Vagina (tissue), 2 donors: Measurements from ENCODE around the gene RAI2. TPM values are rescaled to one million over a fixed set of nuclear protein-coding genes. Genes with fewer than 3 reads are reported as not detected.

Experiments
- DNase-seq, 2 donors: peaks; one replicate each; pipeline ENCODE4 v3.0.0-alpha.2; 2017; ENCODE audit errors: extremely low spot score in 2 of 2
- H3K27ac ChIP-seq: fragments of 200-600 bp; sonication (generic); one replicate; pipeline ENCODE4 v1.5.1; 2019
- H3K27me3 ChIP-seq: fragments of 200-600 bp; sonication (generic); one replicate; pipeline ENCODE4 v1.5.1; 2019
- H3K36me3 ChIP-seq, 2 donors: fragments of 200-600 bp; sonication (generic); one replicate each; pipeline ENCODE4 v1.5.1; 2017 to 2019
- H3K4me1 ChIP-seq: fragments of 200-600 bp; sonication (generic); one replicate; pipeline ENCODE4 v1.5.1; 2019
- H3K4me3 ChIP-seq, 2 donors: fragments of 200-600 bp; sonication (generic); 1 replicate in 1 of 2; 2 replicates in 1 of 2; pipeline ENCODE4 v1.5.1; 2016 to 2019
- H3K9me3 ChIP-seq: fragments of 200-600 bp; sonication (generic); one replicate; pipeline ENCODE4 v1.5.1; 2019
- POLR2A ChIP-seq, 2 donors: fragments of 450-650 bp; IDR thresholded peaks; one replicate each; pipeline ENCODE4 v1.6.1; 2017; ENCODE audit warnings: antibody characterized with exemption in 2 of 2, mild to moderate bottlenecking in 2 of 2, moderate library complexity in 2 of 2
- POLR2AphosphoS5 ChIP-seq, 2 donors: sonication (generic); formaldehyde crosslinking; IDR thresholded peaks; one replicate each; pipeline ENCODE4 v1.9.0; 2017; ENCODE audit warnings: antibody characterized with exemption in 2 of 2, mild to moderate bottlenecking in 2 of 2, low read depth in 1 of 2; ENCODE audit not compliant: insufficient read depth in 1 of 2
- intact Hi-C: fragments of 100-400 bp; cut with DNase I; formaldehyde crosslinking; loops from one replicate; pipeline ENCODE4 v1.15.1; 2023
- total RNA-seq: library from RNA; depleted of rRNA; stranded (reverse); fragments of >200 nt; gene quantifications from one replicate; pipeline ENCODE4 v1.2.3, GENCODE V29; 2016
- TF ChIP-seq, protein P1 (sequence below), 3 experiments: fragments of 450-650 bp in 2 of 3; fragments of 200-600 bp in 1 of 3; sonication (generic) in 1 of 3; IDR thresholded peaks; one replicate each; pipeline ENCODE4 v1.5.1; 2017 to 2019; ENCODE audit warnings: antibody characterized with exemption in 3 of 3, mild to moderate bottlenecking in 2 of 3, moderate library complexity in 2 of 3

Gene RAI2
- total RNA-seq, 1 donor from 2014 or later, result 47.4 TPM

GRCh38 chrX:17822351-17822750, 38.7 kb downstream of the RAI2 start:
- intact Hi-C loops, result no loop called here
- H3K9me3 ChIP-seq, result no peaks in the 10 kb centered on the region
- H3K27ac ChIP-seq, result no peak overlapping the region
- TF ChIP-seq POLR2A (IDR thresholded peaks at IDR 0.05), result no peak
- TF ChIP-seq, protein P1, sequence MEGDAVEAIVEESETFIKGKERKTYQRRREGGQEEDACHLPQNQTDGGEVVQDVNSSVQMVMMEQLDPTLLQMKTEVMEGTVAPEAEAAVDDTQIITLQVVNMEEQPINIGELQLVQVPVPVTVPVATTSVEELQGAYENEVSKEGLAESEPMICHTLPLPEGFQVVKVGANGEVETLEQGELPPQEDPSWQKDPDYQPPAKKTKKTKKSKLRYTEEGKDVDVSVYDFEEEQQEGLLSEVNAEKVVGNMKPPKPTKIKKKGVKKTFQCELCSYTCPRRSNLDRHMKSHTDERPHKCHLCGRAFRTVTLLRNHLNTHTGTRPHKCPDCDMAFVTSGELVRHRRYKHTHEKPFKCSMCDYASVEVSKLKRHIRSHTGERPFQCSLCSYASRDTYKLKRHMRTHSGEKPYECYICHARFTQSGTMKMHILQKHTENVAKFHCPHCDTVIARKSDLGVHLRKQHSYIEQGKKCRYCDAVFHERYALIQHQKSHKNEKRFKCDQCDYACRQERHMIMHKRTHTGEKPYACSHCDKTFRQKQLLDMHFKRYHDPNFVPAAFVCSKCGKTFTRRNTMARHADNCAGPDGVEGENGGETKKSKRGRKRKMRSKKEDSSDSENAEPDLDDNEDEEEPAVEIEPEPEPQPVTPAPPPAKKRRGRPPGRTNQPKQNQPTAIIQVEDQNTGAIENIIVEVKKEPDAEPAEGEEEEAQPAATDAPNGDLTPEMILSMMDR (IDR thresholded peaks at IDR 0.05), result no peak
- no peak for TF ChIP-seq POLR2AphosphoS5 (IDR thresholded peaks at IDR 0.05; ENCODE audit: insufficient read depth in 1 of 2, low read depth in 1 of 2)
- H3K4me1 ChIP-seq, result peaks cover 13% of the 10 kb centered on the region
- no peaks in the 10 kb centered on the region for H3K27me3 ChIP-seq
- no peaks in the 10 kb centered on the region for H3K36me3 ChIP-seq
- no peak overlapping the region for H3K4me3 ChIP-seq
- DNase-seq, result no peak

GRCh38 chrX:17820100-17820499, 41.0 kb downstream of the RAI2 start:
- H3K4me1 ChIP-seq, result peaks cover 20% of the 10 kb centered on the region
- no peaks in the 10 kb centered on the region for H3K27me3 ChIP-seq
- intact Hi-C loops, result no loop called here
- no peak overlapping the region for H3K27ac ChIP-seq
- H3K9me3 ChIP-seq, result no peaks in the 10 kb centered on the region
- H3K4me3 ChIP-seq, result no peak overlapping the region
- DNase-seq, result no peak
- TF ChIP-seq POLR2AphosphoS5 (IDR thresholded peaks at IDR 0.05; ENCODE audit: insufficient read depth in 1 of 2, low read depth in 1 of 2), result no peak
- no peaks in the 10 kb centered on the region for H3K36me3 ChIP-seq

GRCh38 chrX:17818726-17819125, 42.4 kb downstream of the RAI2 start:
- Histone ChIP-seq H3K27ac (no peak overlapping the region), H3K36me3 (no peaks in the 10 kb centered on the region), H3K4me1 (peaks cover 30% of the 10 kb centered on the region), H3K9me3 (no peaks in the 10 kb centered on the region), H3K4me3 (no peak overlapping the region), H3K27me3 (no peaks in the 10 kb centered on the region)
- intact Hi-C loops, result no loop called here
- TF ChIP-seq, protein P1 (IDR thresholded peaks at IDR 0.05), result no peak
- TF ChIP-seq POLR2A (IDR thresholded peaks at IDR 0.05) (no peak), POLR2AphosphoS5 (IDR thresholded peaks at IDR 0.05; ENCODE audit: insufficient read depth in 1 of 2, low read depth in 1 of 2) (no peak)
- no peak for DNase-seq

DNA sequence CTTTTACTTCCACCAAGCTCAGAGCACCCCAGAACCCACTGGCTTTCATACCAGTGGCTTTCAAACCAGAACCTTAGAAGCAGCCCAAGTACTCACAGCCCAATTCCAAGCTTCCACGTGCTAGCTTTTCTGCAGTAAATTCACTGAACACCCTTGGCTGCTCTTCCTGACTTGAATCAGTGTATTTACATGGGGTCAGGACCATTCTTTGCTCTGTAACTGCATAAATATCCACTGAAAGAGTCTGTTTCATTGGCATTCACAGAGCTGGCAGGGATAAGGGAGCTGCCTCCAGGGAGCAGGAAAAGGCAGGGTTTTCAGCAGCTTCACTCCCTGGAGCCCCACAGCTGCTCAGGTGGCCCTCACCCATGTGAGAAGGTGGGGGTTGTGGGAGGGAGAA, 43.8 kb downstream of the RAI2 start:
- DNase-seq, result no peak
- intact Hi-C loops, result no loop called here

GRCh38 chrX:17814557-17814956, 46.5 kb downstream of the RAI2 start:
- peak overlapping the region; percentile 60 for H3K27ac ChIP-seq
- TF ChIP-seq, protein P1 (IDR thresholded peaks at IDR 0.05), result no peak
- TF ChIP-seq POLR2A (IDR thresholded peaks at IDR 0.05) (no peak), POLR2AphosphoS5 (IDR thresholded peaks at IDR 0.05; ENCODE audit: insufficient read depth in 1 of 2, low read depth in 1 of 2) (no peak)
- peaks cover 27% of the 10 kb centered on the region for H3K4me1 ChIP-seq
- H3K27me3 ChIP-seq, result no peaks in the 10 kb centered on the region
- no peak overlapping the region for H3K4me3 ChIP-seq
- no peaks in the 10 kb centered on the region for H3K36me3 ChIP-seq
- H3K9me3 ChIP-seq, result no peaks in the 10 kb centered on the region
- no peak for DNase-seq
- intact Hi-C loops, result no loop called here

More for the DNA sequence above, 43.8 kb downstream of the RAI2 start:
- Histone ChIP-seq H3K36me3 (no peaks in the 10 kb centered on the region), H3K27ac (peak overlapping the region; percentile 31), H3K4me3 (no peak overlapping the region), H3K9me3 (no peaks in the 10 kb centered on the region), H3K27me3 (no peaks in the 10 kb centered on the region), H3K4me1 (peaks cover 30% of the 10 kb centered on the region)
- TF ChIP-seq POLR2AphosphoS5 (IDR thresholded peaks at IDR 0.05; ENCODE audit: insufficient read depth in 1 of 2, low read depth in 1 of 2), result no peak
- no peak for TF ChIP-seq POLR2A (IDR thresholded peaks at IDR 0.05)
- TF ChIP-seq, protein P1 (IDR thresholded peaks at IDR 0.05), result no peak
